Neural crest cell (in vitro differentiated cells): ENCODE measurements around the gene CSAD. TPM values are rescaled to one million over a fixed set of nuclear protein-coding genes. Genes with fewer than 3 reads are reported as not detected.

Source experiments
- DNase-seq: peaks from one replicate; pipeline ENCODE4 v3.0.0; 2021; ENCODE audit warnings: low read depth, mixed read lengths, low spot score
- H3K27ac Mint-ChIP-seq: one replicate; pipeline ENCODE4 v1.8.0; 2021; ENCODE audit warnings: mild to moderate bottlenecking, mixed read lengths; ENCODE audit not compliant: unreplicated experiment
- H3K27me3 Mint-ChIP-seq: 2 replicates; pipeline ENCODE4 v1.8.0; 2021; ENCODE audit warnings: low read depth, mild to moderate bottlenecking, mixed read lengths
- H3K36me3 Mint-ChIP-seq: 2 replicates; pipeline ENCODE4 v1.8.0; 2021; ENCODE audit warnings: low read depth, mild to moderate bottlenecking, mixed read lengths
- H3K4me1 Mint-ChIP-seq: 2 replicates; pipeline ENCODE4 v1.8.0; 2021; ENCODE audit warnings: mixed read lengths
- H3K4me3 Mint-ChIP-seq: one replicate; pipeline ENCODE4 v1.8.0; 2021; ENCODE audit warnings: mild to moderate bottlenecking, mixed read lengths
- H3K9me3 Mint-ChIP-seq: 2 replicates; pipeline ENCODE4 v1.8.0; 2021; ENCODE audit warnings: mixed read lengths
- CTCF ChIP-seq: fragments of 200-600 bp; sonication (generic); conservative IDR thresholded peaks from 2 replicates; pipeline ENCODE4 v1.5.0; 2021; ENCODE audit warnings: antibody characterized with exemption, mild to moderate bottlenecking
- total RNA-seq: library from RNA; stranded (reverse); gene quantifications from 2 replicates; pipeline ENCODE4 v1.2.1, GENCODE V29; 2021

CSAD gene
- total RNA-seq, 1 donor from 2014 or later, result 22.1 TPM

GRCh38 chr12:53147653-53148052 lies 33.1 kb downstream of the CSAD start:
- Mint-ChIP-seq H3K27ac (no peak overlapping the region), H3K27me3 (no peaks in the 10 kb centered on the region), H3K36me3 (no peaks in the 10 kb centered on the region), H3K4me1 (peaks cover 3% of the 10 kb centered on the region), H3K9me3 (no peaks in the 10 kb centered on the region), H3K4me3 (no peak overlapping the region)
- TF ChIP-seq CTCF, result no peak
- DNase-seq, result no peak

DNA sequence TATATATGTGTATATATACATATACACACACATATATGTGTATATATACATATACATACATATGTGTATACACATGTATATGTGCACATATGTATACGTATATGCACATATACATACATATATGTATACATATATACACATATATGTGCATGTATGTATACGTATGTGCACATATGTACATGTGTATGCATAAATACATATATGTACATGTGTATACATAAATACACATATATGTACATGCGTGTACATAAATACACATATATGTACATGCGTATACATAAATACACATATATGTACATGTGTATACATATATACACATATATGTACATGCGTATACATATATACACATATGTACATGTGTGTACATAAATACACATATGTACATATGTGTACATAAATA lies 33.5 kb downstream of the CSAD start:
- H3K27me3 Mint-ChIP-seq, result no peaks in the 10 kb centered on the region
- DNase-seq, result no peak
- no peaks in the 10 kb centered on the region for H3K36me3 Mint-ChIP-seq
- no peaks in the 10 kb centered on the region for H3K9me3 Mint-ChIP-seq
- H3K4me3 Mint-ChIP-seq, result no peak overlapping the region
- TF ChIP-seq CTCF, result no peak
- no peak overlapping the region for H3K27ac Mint-ChIP-seq
- H3K4me1 Mint-ChIP-seq, result peaks cover 3% of the 10 kb centered on the region

DNA sequence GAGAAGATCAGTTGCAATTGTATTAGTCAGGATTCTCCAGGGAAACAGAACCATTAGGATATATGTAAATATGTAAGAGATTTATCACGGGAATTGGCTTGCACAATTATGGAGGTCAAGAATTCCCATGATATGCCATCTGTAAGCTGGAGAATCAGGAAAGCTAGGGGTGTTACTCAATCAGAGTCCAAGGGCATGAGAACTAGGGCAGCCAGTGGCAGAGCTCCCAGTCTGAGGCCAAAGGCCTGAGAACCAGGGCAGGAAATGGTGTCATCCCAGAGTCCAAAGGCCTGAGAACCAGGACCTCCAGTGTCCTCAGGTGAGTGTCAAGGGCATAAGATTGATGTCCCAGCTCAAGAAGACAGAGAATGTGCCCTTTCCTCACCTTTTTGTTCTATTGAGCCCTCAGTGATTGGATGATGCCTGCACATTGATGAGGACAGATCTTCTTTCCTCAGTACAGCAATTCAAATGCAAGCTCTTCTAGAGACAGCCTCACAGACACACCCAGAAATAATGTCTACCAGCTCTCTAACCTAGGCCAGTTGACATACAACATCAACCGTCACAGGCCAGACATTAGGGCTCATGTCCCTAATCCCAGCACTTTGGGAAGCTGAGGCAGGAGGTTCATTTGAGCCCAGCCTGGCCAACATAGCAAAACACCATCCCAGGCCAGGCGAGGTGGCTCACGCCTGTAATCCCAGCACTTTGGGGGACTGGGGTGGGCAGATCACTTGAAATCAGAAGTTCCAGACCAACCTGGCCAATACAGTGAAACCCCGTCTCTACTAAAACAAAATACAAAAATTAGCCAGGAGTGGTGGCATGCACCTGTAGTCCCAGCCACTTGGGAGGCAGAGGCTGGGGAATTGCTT lies 35.1 kb downstream of the CSAD start:
- H3K4me1 Mint-ChIP-seq, result peaks cover 3% of the 10 kb centered on the region
- DNase-seq, result no peak
- TF ChIP-seq CTCF, result no peak
- no peaks in the 10 kb centered on the region for H3K36me3 Mint-ChIP-seq
- no peak overlapping the region for H3K27ac Mint-ChIP-seq
- H3K4me3 Mint-ChIP-seq, result no peak overlapping the region
- no peaks in the 10 kb centered on the region for H3K9me3 Mint-ChIP-seq
- H3K27me3 Mint-ChIP-seq, result no peaks in the 10 kb centered on the region

- H3K27ac Mint-ChIP-seq, result no peak overlapping the region
- no peaks in the 10 kb centered on the region for H3K4me1 Mint-ChIP-seq
- no peaks in the 10 kb centered on the region for H3K36me3 Mint-ChIP-seq
- no peak for DNase-seq
- no peaks in the 10 kb centered on the region for H3K27me3 Mint-ChIP-seq
- no peak for TF ChIP-seq CTCF
- H3K4me3 Mint-ChIP-seq, result no peak overlapping the region
- peaks cover 3% of the 10 kb centered on the region for H3K9me3 Mint-ChIP-seq
These were observed 37.4 kb downstream of the CSAD start for GRCh38 chr12:53143355-53143754.

GRCh38 chr12:53133722-53134121 lies 47.0 kb downstream of the CSAD start:
- H3K36me3 Mint-ChIP-seq, result peaks cover 3% of the 10 kb centered on the region
- no peak for DNase-seq
- no peak for TF ChIP-seq CTCF
- H3K4me1 Mint-ChIP-seq, result no peaks in the 10 kb centered on the region
- H3K27ac Mint-ChIP-seq, result no peak overlapping the region
- peaks cover 7% of the 10 kb centered on the region for H3K27me3 Mint-ChIP-seq
- H3K4me3 Mint-ChIP-seq, result no peak overlapping the region
- H3K9me3 Mint-ChIP-seq, result peaks cover 9% of the 10 kb centered on the region
